IPS-11a (cell line): ENCODE data around the gene RAI14.
"Not testable (repeated sequence)": the region's sequence is repeated elsewhere in the genome, so short reads cannot be mapped to it uniquely, and the experiment has no call there.

Experiments
- H3K4me3 ChIP-seq: one replicate; pipeline ENCODE4 v1.5.1; 2013; ENCODE audit warnings: low read depth, low read length, control low read depth

RAI14 gene

GRCh38 chr5:34724741-34725140 is 68.6 kb downstream of the RAI14 start:
- H3K4me3 ChIP-seq: no peak overlapping the region

GRCh38 chr5:34727166-34727749 is 71.1 kb downstream of the RAI14 start:
- not testable (repeated sequence) for H3K4me3 ChIP-seq

- no peak overlapping the region for H3K4me3 ChIP-seq
Measured at GRCh38 chr5:34728236-34728635, 72.1 kb downstream of the RAI14 start.

- H3K4me3 ChIP-seq: no peak overlapping the region
Measured at GRCh38 chr5:34731435-34732232, 75.5 kb downstream of the RAI14 start.

GRCh38 chr5:34734326-34734725 is 78.2 kb downstream of the RAI14 start:
- no peak overlapping the region for H3K4me3 ChIP-seq

GRCh38 chr5:34735491-34736426 is 79.6 kb downstream of the RAI14 start:
- H3K4me3 ChIP-seq: no peak overlapping the region

GRCh38 chr5:34736445-34737115 is 80.5 kb downstream of the RAI14 start:
- no peak overlapping the region for H3K4me3 ChIP-seq

GRCh38 chr5:34737731-34738130 is 81.6 kb downstream of the RAI14 start:
- no peak overlapping the region for H3K4me3 ChIP-seq

GRCh38 chr5:34738381-34738780 is 82.3 kb downstream of the RAI14 start:
- no peak overlapping the region for H3K4me3 ChIP-seq

GRCh38 chr5:34740389-34740806 is 84.3 kb downstream of the RAI14 start:
- H3K4me3 ChIP-seq: no peak overlapping the region

GRCh38 chr5:34742061-34742460 is 85.9 kb downstream of the RAI14 start:
- H3K4me3 ChIP-seq: no peak overlapping the region

- H3K4me3 ChIP-seq: no peak overlapping the region
Measured at GRCh38 chr5:34743878-34744277, 87.8 kb downstream of the RAI14 start.

- no peak overlapping the region for H3K4me3 ChIP-seq
Measured at GRCh38 chr5:34748431-34748830, 92.3 kb downstream of the RAI14 start.

- H3K4me3 ChIP-seq: no peak overlapping the region
Measured at GRCh38 chr5:34749431-34749873, 93.3 kb downstream of the RAI14 start.

- no peak overlapping the region for H3K4me3 ChIP-seq
Measured at GRCh38 chr5:34750206-34750605, 94.1 kb downstream of the RAI14 start.

GRCh38 chr5:34751807-34752736 is 95.9 kb downstream of the RAI14 start:
- H3K4me3 ChIP-seq: no peak overlapping the region

- H3K4me3 ChIP-seq: not testable (repeated sequence)
Measured at GRCh38 chr5:34753236-34753635, 97.1 kb downstream of the RAI14 start.

- no peak overlapping the region for H3K4me3 ChIP-seq
Measured at GRCh38 chr5:34755926-34756325, 99.8 kb downstream of the RAI14 start.

GRCh38 chr5:34756781-34757624 is 100.9 kb downstream of the RAI14 start:
- H3K4me3 ChIP-seq: no peak overlapping the region
